Activated T-helper 2 cell treated with anti-CD3 and anti-CD28 coated beads, Interferon-gamma antibody, Interleukin-2, Interleukin-4, amounts not matched to agents 10 μg/mL and 5 μg/mL and 100 μg/mL, durations not matched to agents 14 hours and 24 hours and 36 hours (primary cell): ENCODE data around the gene NRXN2. TPM values are rescaled to one million over a fixed set of nuclear protein-coding genes. Genes with fewer than 3 reads are reported as not detected.

ENCODE experiments used
- DNase-seq: peaks from one replicate; pipeline ENCODE4 v3.0.0; 2021; ENCODE audit warnings: low spot score
- H3K27ac Mint-ChIP-seq: one replicate; pipeline ENCODE4 v1.8.0; 2021; ENCODE audit warnings: mixed read lengths
- H3K27me3 Mint-ChIP-seq: one replicate; pipeline ENCODE4 v1.8.0; 2021; ENCODE audit warnings: low read depth, mixed read lengths
- H3K36me3 Mint-ChIP-seq: one replicate; pipeline ENCODE4 v1.8.0; 2021; ENCODE audit warnings: low read depth, mixed read lengths
- H3K4me1 Mint-ChIP-seq: one replicate; pipeline ENCODE4 v1.8.0; 2021; ENCODE audit warnings: low read depth, mixed read lengths
- H3K4me3 Mint-ChIP-seq: one replicate; pipeline ENCODE4 v1.8.0; 2021; ENCODE audit warnings: low read depth, mild to moderate bottlenecking, moderate library complexity, mixed read lengths
- H3K9me3 Mint-ChIP-seq: one replicate; pipeline ENCODE4 v1.8.0; 2021; ENCODE audit warnings: mixed read lengths
- intact Hi-C: fragments of 100-400 bp; cut with micrococcal nuclease; formaldehyde crosslinking; loops from one replicate; pipeline ENCODE4 v1.15.1; 2023
- total RNA-seq: library from RNA; stranded (reverse); gene quantifications from 2 replicates; pipeline ENCODE4 v1.2.3, GENCODE V29; 2022

NRXN2 gene
- total RNA-seq, result 0.05 TPM in 1 of 2 replicates, not detected in the other

GRCh38 chr11:64723117-64723906 lies at the start of gene NRXN2:
TSS of gene NRXN2 (minus strand) at chr11:64723197. CDS start at chr11:64713699, 9,498 bp downstream.
- intact Hi-C loops, result loop anchor here (1.0 kb wide), 1 partner anchor 35 kb away; no protein-coding TSS in a partner anchor
- H3K27ac Mint-ChIP-seq, result peak within 1 kb of the TSS; percentile 42
- H3K4me1 Mint-ChIP-seq, result peaks cover 2% of the 10 kb centered on the region
- peak; percentile 83 for DNase-seq
- peaks cover 41% of the 10 kb centered on the region for H3K27me3 Mint-ChIP-seq
- H3K4me3 Mint-ChIP-seq, result peak within 1 kb of the TSS; percentile 50
- no peaks in the 10 kb centered on the region for H3K9me3 Mint-ChIP-seq
- H3K36me3 Mint-ChIP-seq, result peaks cover 10% of the 10 kb centered on the region

GRCh38 chr11:64772303-64773018 lies 49.5 kb upstream of the NRXN2 start:
- no peaks in the 10 kb centered on the region for H3K27me3 Mint-ChIP-seq
- no peak for DNase-seq
- intact Hi-C loops, result loop anchor here (10.0 kb wide), 1 partner anchor 142 kb away; the partner anchor contains the start of gene ATG2A
- H3K9me3 Mint-ChIP-seq, result no peaks in the 10 kb centered on the region
- peaks cover 69% of the 10 kb centered on the region for H3K4me1 Mint-ChIP-seq
- peaks cover 98% of the 10 kb centered on the region for H3K36me3 Mint-ChIP-seq
- H3K4me3 Mint-ChIP-seq, result peak overlapping the region; percentile 22
- H3K27ac Mint-ChIP-seq, result peak overlapping the region; percentile 29

GRCh38 chr11:64771861-64772260 lies 48.9 kb upstream of the NRXN2 start:
- Mint-ChIP-seq H3K4me1 (peaks cover 71% of the 10 kb centered on the region), H3K27ac (no peak overlapping the region), H3K27me3 (no peaks in the 10 kb centered on the region), H3K4me3 (no peak overlapping the region), H3K9me3 (no peaks in the 10 kb centered on the region), H3K36me3 (peaks cover 98% of the 10 kb centered on the region)
- no peak for DNase-seq
- intact Hi-C loops, result loop anchor here (10.0 kb wide), 1 partner anchor 143 kb away; the partner anchor contains the start of gene ATG2A

- intact Hi-C loops, result loop anchor here (10.0 kb wide), 1 partner anchor 145 kb away; the partner anchor contains the start of gene ATG2A
- H3K9me3 Mint-ChIP-seq, result no peaks in the 10 kb centered on the region
- H3K36me3 Mint-ChIP-seq, result peaks cover 95% of the 10 kb centered on the region
- DNase-seq, result no peak
- no peaks in the 10 kb centered on the region for H3K27me3 Mint-ChIP-seq
- peaks cover 62% of the 10 kb centered on the region for H3K4me1 Mint-ChIP-seq
- H3K4me3 Mint-ChIP-seq, result no peak overlapping the region
- no peak overlapping the region for H3K27ac Mint-ChIP-seq
Measured at GRCh38 chr11:64770120-64770519, 47.1 kb upstream of the NRXN2 start.

- H3K27me3 Mint-ChIP-seq, result no peaks in the 10 kb centered on the region
- peak overlapping the region; percentile 3 for H3K27ac Mint-ChIP-seq
- DNase-seq, result no peak
- no peak overlapping the region for H3K4me3 Mint-ChIP-seq
- H3K36me3 Mint-ChIP-seq, result peaks cover 95% of the 10 kb centered on the region
- H3K9me3 Mint-ChIP-seq, result no peaks in the 10 kb centered on the region
- intact Hi-C loops, result no loop called here
- peaks cover 65% of the 10 kb centered on the region for H3K4me1 Mint-ChIP-seq
Measured at GRCh38 chr11:64769283-64769682, 46.3 kb upstream of the NRXN2 start.

GRCh38 chr11:64768300-64768694 lies 45.3 kb upstream of the NRXN2 start:
- Mint-ChIP-seq H3K4me3 (no peak overlapping the region), H3K36me3 (peaks cover 96% of the 10 kb centered on the region), H3K27me3 (no peaks in the 10 kb centered on the region), H3K9me3 (no peaks in the 10 kb centered on the region), H3K27ac (peak overlapping the region; percentile 3), H3K4me1 (peaks cover 67% of the 10 kb centered on the region)
- intact Hi-C loops, result loop anchor here (1.0 kb wide), 1 partner anchor 9 kb away; no protein-coding TSS in a partner anchor
- no peak for DNase-seq

- Mint-ChIP-seq H3K27me3 (no peaks in the 10 kb centered on the region), H3K4me3 (no peak overlapping the region), H3K27ac (peak overlapping the region; percentile 66), H3K4me1 (peaks cover 68% of the 10 kb centered on the region), H3K36me3 (peaks cover 96% of the 10 kb centered on the region), H3K9me3 (no peaks in the 10 kb centered on the region)
- DNase-seq, result peak; percentile 66
- intact Hi-C loops, result loop anchor here (1.0 to 2.0 kb wide), 2 partner anchors 10 to 23 kb away; partner anchors contain the start of gene RASGRP2
Measured at GRCh38 chr11:64767344-64768299, 44.6 kb upstream of the NRXN2 start.

- Mint-ChIP-seq H3K27me3 (no peaks in the 10 kb centered on the region), H3K9me3 (no peaks in the 10 kb centered on the region), H3K27ac (no peak overlapping the region), H3K4me3 (no peak overlapping the region), H3K36me3 (peaks cover 95% of the 10 kb centered on the region), H3K4me1 (peaks cover 68% of the 10 kb centered on the region)
- intact Hi-C loops, result loop anchor here (2.0 kb wide), 1 partner anchor 22 kb away; the partner anchor contains the start of gene RASGRP2
- DNase-seq, result no peak
Measured at GRCh38 chr11:64766881-64767280, 43.9 kb upstream of the NRXN2 start.

GRCh38 chr11:64765851-64766665 lies 43.1 kb upstream of the NRXN2 start:
- intact Hi-C loops, result loop anchor here (2.0 kb wide), 1 partner anchor 21 kb away; the partner anchor contains the start of gene RASGRP2
- Mint-ChIP-seq H3K9me3 (no peaks in the 10 kb centered on the region), H3K27ac (no peak overlapping the region), H3K4me1 (peaks cover 68% of the 10 kb centered on the region), H3K4me3 (no peak overlapping the region), H3K36me3 (peaks cover 91% of the 10 kb centered on the region), H3K27me3 (no peaks in the 10 kb centered on the region)
- no peak for DNase-seq

GRCh38 chr11:64765291-64765850 lies 42.4 kb upstream of the NRXN2 start:
- DNase-seq, result no peak
- no peaks in the 10 kb centered on the region for H3K9me3 Mint-ChIP-seq
- H3K4me3 Mint-ChIP-seq, result peak overlapping the region; percentile 75
- peaks cover 73% of the 10 kb centered on the region for H3K4me1 Mint-ChIP-seq
- H3K27me3 Mint-ChIP-seq, result no peaks in the 10 kb centered on the region
- peaks cover 88% of the 10 kb centered on the region for H3K36me3 Mint-ChIP-seq
- peak overlapping the region; percentile 86 for H3K27ac Mint-ChIP-seq
- intact Hi-C loops, result no loop called here

- intact Hi-C loops, result no loop called here
- Mint-ChIP-seq H3K4me1 (peaks cover 70% of the 10 kb centered on the region), H3K27ac (peak overlapping the region; percentile 86), H3K4me3 (peak overlapping the region; percentile 75), H3K9me3 (no peaks in the 10 kb centered on the region), H3K27me3 (no peaks in the 10 kb centered on the region), H3K36me3 (peaks cover 82% of the 10 kb centered on the region)
- DNase-seq, result no peak
Measured at GRCh38 chr11:64764753-64765152, 41.8 kb upstream of the NRXN2 start.
